IPS DF 4.7 (cell line): Measurements from ENCODE around the gene SPEM2.

Source experiments
- DNase-seq: peaks from one replicate; pipeline ENCODE4 v3.0.0-alpha.2; 2013; ENCODE audit warnings: low spot score; ENCODE audit errors: extremely low read depth

SPEM2 gene

DNA sequence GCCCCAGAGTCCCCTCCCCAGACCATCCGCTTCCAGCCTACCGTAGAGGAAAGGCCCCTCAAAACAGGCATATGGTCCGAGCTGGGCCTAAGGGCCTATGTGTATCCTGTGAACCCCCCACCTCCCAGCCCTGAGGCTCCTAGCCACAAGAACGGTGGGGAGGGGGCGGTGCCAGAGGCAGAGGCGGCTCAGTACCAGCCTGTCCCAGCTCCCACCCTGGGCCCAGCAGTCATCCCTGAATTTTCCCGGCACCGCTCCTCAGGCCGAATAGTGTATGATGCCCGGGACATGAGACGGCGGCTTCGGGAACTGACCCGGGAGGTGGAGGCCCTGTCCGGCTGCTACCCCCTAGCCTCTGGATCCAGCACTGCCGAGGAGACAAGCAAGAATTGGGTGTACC lies 4.2 kb upstream of the SPEM2 start:
- DNase-seq, result no peak

DNA sequence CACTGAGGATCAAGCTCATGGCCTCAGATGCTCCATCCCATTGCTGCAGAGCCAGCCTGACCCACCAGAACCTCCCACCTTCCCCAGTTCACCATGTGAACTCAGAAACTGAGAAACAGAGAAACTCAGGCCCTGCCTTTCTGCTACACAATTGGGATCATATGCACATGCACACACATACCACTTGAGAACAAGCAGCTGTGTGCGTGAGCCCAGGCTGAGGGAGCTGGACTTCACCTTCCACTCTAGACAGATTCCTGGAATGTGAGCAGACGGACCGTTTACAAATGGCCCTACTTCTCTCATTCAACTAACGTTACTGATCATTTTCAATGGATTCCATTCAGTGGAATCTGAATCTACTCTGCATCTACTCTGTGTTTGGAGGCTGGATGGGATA lies 1.7 kb upstream of the SPEM2 start:
- DNase-seq, result no peak

DNA sequence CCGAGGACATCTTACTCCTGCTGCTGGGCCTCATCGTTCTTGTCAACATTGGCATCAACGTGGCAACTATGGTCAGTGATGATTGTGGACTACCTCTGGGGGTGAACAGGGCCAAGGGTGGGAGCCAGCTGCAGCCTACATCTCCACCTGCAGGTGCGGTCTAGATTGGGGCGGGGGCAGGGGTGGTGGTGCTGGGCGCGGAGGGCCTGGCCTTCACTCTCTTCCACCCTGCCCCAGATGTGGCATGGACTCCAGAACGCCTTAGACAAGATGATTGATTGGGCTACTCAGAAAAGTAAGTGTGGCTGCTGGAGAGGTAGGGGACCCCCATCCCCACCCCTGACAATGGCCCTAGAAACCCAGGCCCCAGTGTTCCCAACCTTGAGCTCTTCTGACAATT lies 340 bp downstream of the SPEM2 start:
- DNase-seq, result no peak

DNA sequence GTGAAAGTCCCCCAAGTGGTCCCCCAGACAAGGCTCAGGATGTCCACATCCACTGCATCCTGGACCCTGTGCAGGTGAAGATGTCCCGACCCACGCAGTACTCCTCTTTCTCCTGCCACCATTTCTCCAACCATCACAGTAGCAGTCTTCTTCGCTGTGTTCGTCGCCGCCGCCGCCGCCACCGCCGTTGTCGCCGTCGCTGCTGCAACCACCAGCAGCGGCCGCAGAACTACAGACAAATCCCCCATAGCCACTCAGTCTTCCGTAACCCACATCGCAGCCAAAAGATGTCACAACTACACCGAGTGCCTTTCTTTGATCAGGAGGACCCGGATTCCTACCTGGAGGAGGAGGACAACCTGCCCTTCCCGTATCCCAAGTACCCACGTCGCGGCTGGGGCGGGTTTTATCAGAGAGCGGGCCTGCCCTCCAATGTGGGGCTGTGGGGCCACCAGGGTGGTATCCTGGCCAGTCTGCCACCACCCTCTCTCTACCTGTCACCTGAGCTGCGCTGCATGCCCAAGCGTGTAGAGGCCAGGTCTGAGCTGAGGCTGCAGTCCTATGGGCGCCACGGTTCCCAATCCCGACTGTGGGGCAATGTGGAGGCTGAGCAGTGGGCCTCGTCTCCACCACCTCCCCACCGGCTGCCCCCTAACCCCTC lies 917 bp downstream of the SPEM2 start:
- DNase-seq, result no peak

DNA sequence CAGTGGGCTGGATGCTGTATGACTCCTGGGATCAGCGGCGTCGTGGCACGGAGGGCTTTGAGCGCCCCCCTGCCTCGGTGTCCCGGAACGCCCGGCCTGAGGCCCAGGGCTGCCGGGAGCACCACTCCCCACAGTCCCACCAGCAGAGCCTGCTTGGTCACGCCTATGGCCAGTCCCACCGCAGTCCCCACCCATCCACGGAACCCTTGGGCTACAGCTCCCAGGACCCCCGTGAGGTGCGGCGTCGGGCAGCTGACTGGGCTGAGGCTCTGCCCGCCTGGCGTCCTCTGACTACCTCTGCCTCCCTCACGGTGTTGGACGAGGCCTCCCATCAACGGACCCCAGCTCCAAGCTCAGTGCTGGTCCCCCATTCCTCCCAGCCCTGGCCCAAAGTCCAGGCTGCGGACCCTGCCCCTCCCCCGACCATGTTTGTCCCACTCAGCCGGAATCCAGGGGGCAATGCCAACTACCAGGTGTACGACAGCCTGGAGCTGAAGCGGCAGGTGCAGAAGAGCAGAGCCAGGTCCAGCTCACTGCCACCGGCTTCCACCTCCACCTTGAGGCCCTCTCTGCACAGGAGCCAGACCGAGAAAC lies 1.6 kb downstream of the SPEM2 start:
- DNase-seq, result no peak

DNA sequence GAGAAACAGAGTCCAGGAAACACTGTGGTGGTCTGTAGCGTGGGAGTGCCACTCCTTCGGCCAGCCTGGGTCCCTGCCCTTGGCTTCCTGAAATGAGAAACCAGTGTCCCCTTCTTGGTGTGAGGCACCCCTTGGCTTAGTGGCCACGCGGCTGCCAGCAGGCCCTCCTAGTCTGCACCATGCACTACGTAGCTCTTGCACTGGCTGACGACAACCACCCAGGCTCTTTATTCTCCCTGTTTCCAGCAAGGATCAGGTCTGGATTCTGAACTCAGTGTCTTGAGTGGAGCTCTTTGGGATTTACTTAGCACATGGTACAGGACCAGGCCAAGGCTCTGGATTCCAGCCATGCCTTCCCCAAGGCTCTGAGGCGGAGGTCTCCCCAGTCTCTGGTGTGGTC lies 2.1 kb downstream of the SPEM2 start:
- DNase-seq, result no peak

DNA sequence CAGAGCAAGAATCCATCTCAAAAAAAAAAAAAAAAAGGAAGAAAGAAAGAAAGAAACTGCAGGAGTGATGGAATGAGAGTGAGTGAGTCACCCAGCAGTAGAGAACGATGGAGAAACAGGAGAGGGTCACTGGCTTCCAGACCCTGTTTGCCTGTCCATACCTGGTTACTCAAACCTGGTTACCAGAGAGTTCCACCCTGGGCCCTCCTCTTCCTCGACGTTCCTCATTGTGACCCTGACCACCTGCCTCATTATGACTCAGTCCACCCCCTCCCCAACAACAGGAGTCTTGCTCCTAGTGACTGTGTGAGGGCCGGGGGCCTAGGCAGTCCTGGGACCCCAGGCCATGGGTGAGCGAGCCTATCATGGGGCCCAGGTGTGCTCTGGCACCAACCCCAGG lies 3.1 kb downstream of the SPEM2 start, which contains the start of gene SPEM3:
SPEM3 (plus strand) TSS at position 301 of the 400 bp plus-strand sequence; CDS start at position 347, 46 bp downstream.
- DNase-seq, result no peak

DNA sequence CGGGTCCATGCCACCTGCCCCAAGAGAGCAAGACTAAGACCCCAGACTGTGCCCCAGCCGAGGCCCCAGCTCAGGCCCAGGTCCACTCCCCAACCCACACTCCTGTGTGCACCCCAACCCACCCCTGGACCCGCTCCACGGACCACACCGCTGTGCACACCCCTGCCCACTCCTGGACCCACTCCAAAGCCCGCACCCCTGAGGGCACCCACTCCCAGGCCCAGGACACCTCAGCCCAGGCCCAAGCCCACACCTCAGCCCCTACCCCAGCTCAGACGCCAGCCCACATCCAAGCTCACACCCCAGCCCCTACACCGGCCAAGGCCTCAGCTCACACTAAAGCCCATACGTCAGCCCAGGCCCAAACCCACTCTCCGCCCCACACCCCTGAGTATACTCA lies 4.3 kb downstream of the SPEM2 start:
- no peak for DNase-seq

DNA sequence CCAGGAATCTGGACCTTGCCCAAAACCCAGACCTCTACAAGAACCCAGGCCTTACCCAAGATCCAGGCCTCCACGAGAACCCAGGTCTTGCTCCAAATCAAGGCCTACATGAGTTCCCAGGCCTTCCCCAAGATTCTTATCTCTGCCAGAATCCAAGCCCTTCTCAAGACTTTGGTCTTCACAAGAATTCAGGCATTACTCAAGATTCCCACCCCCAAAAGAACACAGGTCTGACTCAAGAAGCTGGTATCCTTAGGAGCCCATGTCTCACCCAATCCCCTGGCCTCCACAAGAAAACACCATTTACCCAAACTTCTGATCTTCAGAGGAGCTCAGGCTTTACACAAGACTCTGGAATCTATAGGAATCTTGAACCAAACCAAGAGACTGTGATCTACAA lies 5.8 kb downstream of the SPEM2 start:
- no peak for DNase-seq

DNA sequence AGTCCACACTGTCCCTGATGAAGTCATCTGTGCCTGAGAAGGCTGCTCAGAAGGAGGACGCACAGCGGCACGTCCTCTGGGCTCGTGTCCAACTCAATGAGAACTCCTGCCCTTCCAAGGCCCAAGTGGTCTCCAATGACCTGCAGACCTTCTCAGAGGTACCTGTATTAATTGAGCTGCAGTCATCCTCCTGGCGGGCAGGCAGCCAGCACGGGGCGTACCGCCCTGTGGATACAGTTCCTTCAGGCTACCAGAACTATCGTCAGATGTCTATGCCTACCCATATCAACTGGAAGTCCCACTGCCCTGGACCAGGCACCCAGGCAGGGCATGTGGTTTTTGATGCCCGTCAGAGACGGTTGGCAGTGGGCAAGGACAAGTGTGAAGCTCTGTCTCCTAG lies 6.9 kb downstream of the SPEM2 start:
- DNase-seq, result no peak

DNA sequence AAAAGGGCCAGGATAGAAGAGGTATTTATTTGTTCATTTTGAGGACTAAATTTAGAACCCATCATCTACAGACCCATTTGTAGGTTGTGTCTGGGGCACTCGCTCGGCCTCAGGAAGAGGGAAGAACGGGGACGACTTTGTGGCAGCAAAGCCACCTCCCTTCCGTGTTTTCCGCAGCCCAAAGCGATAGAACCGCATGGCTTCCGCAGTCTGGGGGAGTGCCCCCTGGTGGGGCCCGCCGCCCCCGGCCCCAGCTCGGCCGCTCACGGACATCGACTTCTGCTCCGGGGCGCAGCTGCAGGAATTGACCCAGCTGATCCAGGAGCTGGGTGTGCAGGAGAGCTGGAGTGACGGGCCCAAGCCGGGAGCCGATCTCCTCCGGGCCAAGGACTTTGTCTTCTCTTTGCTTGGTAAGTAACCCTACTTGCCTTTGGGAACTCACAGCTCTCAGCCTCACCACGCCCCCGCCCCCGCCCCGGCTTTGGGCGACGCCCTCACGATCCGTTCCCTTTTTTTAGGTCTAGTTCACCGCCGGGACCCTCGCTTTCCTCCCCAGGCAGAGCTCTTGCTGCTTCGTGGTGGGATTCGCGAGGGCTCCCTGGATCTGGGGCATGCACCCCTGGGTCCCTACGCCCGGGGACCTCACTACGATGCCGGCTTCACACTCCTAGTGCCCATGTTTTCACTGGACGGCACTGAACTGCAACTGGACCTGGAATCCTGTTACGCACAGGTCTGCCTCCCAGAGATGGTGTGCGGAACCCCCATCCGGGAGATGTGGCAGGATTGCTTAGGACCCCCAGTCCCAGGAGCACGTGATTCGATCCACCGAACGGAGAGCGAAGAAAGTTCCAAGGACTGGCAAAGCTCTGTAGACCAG lies 10.5 kb downstream of the SPEM2 start:
- no peak for DNase-seq

DNA sequence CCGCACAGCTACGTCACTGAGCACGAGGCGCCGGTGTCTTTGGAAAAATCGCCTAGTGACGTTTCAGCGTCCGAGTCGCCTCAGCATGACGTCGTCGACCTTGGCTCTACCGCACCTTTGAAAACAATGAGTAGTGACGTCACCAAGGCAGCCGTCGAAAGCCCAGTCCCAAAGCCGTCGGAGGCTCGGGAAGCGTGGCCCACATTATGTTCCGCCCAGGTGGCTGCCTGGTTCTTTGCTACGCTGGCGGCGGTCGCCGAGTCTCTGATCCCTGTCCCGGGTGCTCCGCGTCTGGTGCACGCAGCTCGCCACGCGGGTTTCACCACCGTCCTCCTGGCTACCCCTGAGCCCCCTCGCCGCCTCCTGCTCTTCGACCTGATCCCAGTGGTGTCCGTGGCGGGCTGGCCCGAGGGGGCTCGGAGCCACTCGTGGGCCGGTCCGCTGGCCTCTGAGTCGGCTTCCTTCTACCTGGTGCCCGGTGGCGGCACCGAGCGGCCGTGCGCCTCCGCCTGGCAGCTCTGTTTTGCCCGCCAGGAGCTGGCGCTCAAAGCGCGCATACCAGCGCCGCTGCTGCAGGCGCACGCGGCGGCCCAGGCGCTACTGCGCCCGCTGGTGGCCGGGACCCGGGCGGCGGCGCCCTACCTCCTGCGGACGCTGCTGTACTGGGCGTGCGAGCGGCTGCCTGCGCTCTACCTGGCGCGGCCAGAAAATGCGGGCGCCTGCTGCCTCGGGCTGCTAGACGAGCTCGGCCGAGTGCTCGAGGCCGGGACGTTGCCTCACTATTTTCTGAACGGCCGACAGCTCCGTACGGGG lies 11.3 kb downstream of the SPEM2 start:
- DNase-seq, result peak; percentile 51

DNA sequence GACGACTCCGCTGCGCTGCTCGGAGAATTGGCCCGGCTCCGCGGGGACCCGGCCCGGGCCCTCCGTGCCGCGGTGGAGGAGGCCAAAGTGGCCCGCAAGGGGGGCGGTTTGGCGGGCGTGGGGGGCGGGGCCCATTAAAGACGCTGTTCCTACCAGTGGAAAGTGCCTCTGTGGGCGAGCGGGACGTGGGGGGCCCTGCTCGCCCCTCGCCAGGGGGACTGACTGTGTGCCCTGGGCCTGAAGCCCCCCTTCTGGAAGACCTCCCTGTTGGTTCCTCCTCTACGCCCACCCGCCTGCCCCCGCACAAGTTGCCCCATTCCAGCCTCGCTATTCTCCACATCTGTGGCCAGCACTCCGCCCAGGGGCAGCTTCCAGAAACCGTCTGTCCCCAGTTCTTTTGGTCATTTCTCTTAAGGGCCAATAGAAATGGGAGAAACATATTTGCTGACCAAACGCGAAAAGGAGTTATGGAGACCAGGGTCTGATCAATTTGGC lies 12.0 kb downstream of the SPEM2 start:
- DNase-seq, result no peak

DNA sequence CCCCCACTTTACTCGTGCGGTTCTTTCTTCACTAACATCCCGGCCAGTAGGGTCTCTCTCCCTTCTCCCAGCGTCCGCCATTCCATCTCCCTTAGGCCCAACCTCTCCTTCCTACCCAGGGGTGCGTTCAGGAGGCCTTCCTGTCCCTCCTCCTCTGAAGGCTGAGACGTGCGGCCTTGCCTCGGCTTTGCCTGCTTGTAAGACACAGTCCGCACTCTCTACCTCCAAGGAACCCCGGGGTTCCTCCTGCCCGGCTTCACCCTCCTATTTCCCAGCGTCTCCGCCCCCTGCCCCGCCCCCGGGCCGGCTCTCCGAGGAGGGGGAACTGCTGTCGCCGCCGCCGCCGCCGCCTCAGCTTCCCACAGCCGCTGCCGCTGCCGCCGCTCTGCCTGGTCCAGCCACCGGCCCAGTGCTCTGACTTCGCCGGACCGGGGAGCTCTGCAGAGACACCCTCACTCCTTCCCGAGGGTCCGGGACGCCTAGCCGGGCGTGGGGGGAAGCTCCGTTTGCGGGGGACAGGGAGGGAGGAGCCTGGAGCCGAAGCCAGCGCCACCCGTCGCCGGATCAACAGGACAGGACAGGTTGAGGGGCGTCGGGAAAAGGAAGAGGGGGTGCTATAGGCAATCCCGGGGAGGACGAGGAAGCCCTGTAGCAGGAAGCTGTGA lies 12.7 kb downstream of the SPEM2 start:
- no peak for DNase-seq

DNA sequence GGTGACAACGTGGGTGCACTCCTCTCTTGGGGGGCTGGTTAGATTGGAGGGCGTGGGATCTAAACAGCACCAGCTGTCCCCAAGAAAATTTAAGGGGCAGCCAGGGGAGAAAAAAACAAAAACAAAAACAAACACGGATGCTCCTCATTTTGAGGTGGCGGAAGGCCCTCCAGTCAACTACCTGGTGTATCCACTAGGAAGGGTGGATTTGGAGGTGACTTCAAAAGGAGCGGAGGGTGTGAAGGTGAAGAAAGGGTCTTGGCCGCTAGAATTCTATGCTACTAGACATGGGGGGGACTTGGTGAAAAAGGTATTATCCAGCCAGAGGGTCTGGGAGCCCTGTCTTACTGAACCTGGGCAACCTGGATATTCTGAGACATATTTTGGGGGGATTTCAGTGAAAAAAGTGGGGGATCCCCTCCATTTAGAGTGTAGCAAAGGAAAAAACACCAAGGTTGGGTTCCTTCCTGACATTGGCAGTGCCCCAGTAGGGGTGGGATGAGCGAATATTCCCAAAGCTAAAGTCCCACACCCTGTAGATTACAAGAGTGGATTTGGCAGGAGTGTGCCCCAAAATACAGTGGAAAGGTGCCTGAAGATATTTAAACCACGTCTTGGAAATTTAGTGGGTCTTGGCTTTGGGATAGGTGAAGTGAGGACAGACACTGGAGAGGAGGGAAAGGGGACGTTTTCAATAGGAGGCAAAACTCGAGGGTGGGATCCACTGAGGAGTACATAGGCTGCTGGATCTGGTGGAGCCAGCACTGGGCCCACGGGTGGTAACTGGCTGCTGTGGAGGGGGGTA lies 13.4 kb downstream of the SPEM2 start:
- no peak for DNase-seq

DNA sequence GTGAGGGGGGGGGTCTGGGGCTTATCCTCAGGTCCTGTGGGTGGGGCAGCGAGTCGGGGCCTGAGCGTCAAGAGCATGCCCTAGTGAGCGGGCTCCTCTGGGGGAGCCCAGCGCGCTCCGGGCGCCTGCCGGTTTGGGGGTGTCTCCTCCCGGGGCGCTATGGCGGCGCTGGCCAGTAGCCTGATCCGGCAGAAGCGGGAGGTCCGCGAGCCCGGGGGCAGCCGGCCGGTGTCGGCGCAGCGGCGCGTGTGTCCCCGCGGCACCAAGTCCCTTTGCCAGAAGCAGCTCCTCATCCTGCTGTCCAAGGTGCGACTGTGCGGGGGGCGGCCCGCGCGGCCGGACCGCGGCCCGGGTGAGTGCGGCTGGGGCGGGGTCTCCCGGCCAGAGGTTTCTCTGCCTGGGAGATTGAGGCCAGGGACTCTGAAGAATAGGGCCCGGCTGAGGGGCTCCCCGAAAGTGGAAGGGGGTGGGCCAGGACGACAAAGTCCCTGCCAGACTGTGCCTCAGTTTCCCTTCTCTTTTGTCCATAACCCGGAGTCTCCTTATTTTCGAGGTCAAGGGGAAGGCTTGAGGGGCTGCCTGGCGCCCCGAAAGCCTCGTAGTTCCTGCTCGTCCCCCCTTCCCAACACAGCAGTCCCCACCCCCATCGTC lies 14.2 kb downstream of the SPEM2 start, which contains the start of gene FGF11:
FGF11 (plus strand) TSS at position 51 of the 651 bp plus-strand sequence; CDS start at position 160, 109 bp downstream.
- no peak for DNase-seq

DNA sequence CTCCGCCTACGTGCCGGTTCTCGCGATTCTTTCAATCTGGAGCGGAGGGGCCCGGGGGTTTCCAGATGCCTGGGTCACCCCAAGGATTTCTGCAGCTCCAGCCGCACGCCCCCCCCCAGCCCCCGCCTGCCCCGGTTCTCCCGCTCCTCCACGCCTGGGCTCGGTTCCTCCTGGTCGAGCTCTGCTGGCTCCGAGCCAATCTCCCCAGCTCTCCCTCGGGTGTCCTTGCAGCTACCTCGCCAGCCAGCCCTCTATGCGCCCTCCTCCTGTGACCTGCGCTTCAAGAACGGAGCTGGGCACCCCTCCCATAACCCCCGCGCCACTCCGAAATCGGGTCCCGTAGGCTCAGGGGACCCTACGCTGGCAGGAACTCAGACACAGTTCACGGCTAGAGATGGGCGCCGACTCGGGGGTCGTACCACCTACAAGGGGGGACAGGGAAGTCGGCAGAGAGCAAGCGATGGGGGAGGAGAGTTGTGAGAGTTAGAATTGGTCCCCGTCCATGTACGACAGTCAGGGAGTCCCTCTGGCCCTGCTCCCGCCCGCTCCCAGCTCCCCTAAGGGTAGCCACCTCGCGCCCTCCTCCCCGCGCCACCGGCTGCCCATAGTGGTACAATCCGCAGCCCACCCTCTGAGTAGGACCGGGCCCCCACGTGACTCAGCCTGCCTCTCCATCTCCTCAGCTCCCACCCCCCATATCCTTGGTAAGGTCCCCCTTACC lies 14.9 kb downstream of the SPEM2 start:
- no peak for DNase-seq

DNA sequence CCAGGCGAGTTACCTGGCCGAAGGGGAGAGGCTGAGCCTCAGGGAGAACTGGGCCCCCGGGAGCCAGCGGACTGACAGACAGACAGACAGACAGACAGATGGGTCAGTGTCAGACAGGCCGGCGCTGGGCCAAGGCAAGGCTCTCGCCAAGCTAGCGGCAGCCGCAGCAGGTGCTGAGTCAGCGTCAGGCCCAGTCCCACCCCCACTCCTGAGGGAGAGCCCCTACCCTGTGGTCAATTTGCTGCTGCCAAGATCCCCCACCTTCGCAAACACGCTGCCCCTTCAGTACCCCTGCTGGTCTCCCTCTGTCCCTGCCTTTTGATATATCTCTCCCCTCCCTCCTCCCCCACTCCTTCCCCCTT lies 15.4 kb downstream of the SPEM2 start:
- DNase-seq, result no peak

DNA sequence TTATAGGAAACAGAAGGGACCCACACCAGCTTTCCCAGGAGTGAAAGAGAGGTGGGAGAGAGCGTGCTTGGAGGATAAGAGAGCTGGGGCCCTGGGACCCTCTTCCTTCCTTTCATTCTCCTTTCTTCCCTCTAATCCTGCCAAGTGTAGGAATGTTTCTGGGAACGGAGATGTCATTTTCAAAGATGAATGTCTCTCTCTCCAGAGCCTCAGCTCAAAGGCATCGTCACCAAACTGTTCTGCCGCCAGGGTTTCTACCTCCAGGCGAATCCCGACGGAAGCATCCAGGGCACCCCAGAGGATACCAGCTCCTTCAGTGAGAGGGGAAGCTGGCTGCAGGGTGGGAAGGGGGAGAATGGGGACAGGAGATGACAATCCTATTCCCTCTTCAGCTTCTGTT lies 15.8 kb downstream of the SPEM2 start:
- no peak for DNase-seq
